Fibroblast of the aortic adventitia (primary cell): ENCODE results near the gene RFX8. TPM values are rescaled to one million over a fixed set of nuclear protein-coding genes. Genes with fewer than 3 reads are reported as not detected.

Source experiments
- DNase-seq: peaks from one replicate; pipeline ENCODE4 v3.0.0-alpha.2; 2010; ENCODE audit warnings: low read depth
- H3K4me3 ChIP-seq: 2 replicates; pipeline ENCODE4 v1.5.1; 2011; ENCODE audit warnings: low read depth, mild to moderate bottlenecking, control low read depth, low read length, moderate library complexity
- total RNA-seq: library from RNA; depleted of rRNA; stranded (reverse); fragments of >200 nt; gene quantifications from 2 replicates; pipeline ENCODE4 v1.2.3, GENCODE V29; 2012; ENCODE audit warnings: low replicate concordance
- TF ChIP-seq, protein P1 (sequence below): IDR thresholded peaks from 2 replicates; pipeline ENCODE4 v1.5.1; 2011; ENCODE audit warnings: mild to moderate bottlenecking, low read length, control low read depth, inconsistent platforms; ENCODE audit not compliant: insufficient read depth

The RFX8 gene
- total RNA-seq, 1 donor, result 24.1 TPM

DNA sequence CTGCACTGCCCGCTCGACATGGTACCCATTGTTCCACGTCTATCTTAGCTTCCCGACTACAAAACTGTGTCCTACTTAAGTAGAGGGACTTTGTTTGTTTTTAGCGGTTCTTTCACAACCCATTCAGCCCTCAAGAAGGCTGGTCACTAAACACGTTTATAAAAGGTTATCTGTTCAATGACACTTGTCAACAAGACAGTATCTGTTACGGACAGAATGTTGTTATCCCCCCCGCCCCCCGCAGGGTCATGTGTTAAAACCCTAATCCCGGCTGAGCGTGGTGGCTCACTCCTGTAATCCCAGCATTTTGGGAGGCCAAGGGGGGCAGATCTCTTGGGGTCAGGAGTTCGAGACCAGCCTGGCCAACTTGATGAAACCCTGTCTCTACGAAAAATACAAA lies 47.2 kb downstream of the RFX8 start:
- TF ChIP-seq, protein P1, sequence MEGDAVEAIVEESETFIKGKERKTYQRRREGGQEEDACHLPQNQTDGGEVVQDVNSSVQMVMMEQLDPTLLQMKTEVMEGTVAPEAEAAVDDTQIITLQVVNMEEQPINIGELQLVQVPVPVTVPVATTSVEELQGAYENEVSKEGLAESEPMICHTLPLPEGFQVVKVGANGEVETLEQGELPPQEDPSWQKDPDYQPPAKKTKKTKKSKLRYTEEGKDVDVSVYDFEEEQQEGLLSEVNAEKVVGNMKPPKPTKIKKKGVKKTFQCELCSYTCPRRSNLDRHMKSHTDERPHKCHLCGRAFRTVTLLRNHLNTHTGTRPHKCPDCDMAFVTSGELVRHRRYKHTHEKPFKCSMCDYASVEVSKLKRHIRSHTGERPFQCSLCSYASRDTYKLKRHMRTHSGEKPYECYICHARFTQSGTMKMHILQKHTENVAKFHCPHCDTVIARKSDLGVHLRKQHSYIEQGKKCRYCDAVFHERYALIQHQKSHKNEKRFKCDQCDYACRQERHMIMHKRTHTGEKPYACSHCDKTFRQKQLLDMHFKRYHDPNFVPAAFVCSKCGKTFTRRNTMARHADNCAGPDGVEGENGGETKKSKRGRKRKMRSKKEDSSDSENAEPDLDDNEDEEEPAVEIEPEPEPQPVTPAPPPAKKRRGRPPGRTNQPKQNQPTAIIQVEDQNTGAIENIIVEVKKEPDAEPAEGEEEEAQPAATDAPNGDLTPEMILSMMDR, result no peak
- no peak overlapping the region for H3K4me3 ChIP-seq
- no peak for DNase-seq

- TF ChIP-seq, protein P1, result no peak
- DNase-seq, result no peak
These were observed 47.7 kb downstream of the RFX8 start for GRCh38 chr2:101427240-101427639.

GRCh38 chr2:101426822-101427221 lies 48.1 kb downstream of the RFX8 start:
- H3K4me3 ChIP-seq, result no peak overlapping the region
- TF ChIP-seq, protein P1, result no peak
- no peak for DNase-seq

More at GRCh38 chr2:101427240-101427639, 47.7 kb downstream of the RFX8 start:
- H3K4me3 ChIP-seq, result no peak overlapping the region

DNA sequence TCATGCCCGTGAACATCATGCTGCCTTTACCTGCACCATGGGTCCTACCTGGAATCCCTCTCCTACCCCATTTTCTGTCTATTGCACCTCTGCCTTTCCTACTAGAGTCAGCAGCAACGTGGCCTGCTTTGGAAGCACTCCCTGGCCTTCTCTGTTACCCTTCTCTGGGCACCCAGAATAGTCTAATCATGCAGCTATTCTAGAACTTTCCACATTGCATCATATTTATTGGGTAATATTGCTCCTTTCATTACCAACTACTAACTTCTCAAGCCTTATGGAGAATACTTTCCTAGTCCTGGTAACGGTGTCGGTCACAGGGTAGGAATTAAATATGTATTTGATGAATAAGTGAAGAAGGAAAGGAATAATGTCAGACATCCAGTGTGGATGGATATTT lies 54.3 kb downstream of the RFX8 start:
- TF ChIP-seq, protein P1, result no peak
- H3K4me3 ChIP-seq, result no peak overlapping the region
- peak; percentile 43 for DNase-seq

DNA sequence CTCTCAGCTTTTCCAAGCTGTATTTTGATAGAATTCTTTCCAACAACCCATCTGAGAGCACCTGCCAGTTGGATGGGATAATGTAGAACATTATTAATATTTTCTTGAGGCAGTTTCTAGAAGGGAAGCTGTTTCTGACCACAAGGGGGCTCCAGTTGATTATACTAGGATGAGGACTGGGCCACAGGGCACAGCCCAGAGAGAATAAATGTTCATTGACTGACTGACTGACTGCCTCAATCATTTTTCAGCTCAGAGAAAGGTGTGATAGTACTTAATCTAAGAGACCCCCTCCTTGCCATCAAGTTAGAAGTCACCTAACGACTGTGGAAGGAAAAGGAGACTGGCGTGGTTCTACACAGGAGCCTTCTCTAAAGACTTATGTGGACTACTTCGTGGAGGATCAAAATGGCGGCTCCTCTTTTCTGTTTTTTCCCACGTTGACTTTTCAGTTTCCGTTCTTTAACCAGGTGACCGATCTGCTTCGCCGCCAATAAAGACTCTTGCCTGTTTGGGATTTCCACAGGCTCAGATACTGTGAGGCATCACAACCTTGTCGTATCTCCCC lies 55.7 kb downstream of the RFX8 start:
- H3K4me3 ChIP-seq, result no peak overlapping the region
- peak; percentile 87 for DNase-seq
- TF ChIP-seq, protein P1, result peak; percentile 80

- DNase-seq, result peak; percentile 39
- TF ChIP-seq, protein P1, result no peak
- H3K4me3 ChIP-seq, result no peak overlapping the region
These were observed 56.3 kb downstream of the RFX8 start for GRCh38 chr2:101418460-101419095.
